Left forelimb (tissue), 1 donor: ENCODE data around the gene MCCC2.
"Not testable (repeated sequence)": the region's sequence is repeated elsewhere in the genome, so short reads cannot be mapped to it uniquely, and the experiment has no call there.

Experiments
- DNase-seq: peaks from one replicate; pipeline ENCODE4 v3.0.0-alpha.2; 2018; ENCODE audit warnings: low spot score

MCCC2 gene

GRCh38 chr5:71662381-71662780 is 75.2 kb downstream of the MCCC2 start:
- no peak for DNase-seq

- no peak for DNase-seq
These were observed 76.2 kb downstream of the MCCC2 start for GRCh38 chr5:71663191-71663969.

GRCh38 chr5:71664615-71665014 is 77.5 kb downstream of the MCCC2 start:
- not testable (repeated sequence) for DNase-seq

- DNase-seq: no peak
These were observed 79.2 kb downstream of the MCCC2 start for GRCh38 chr5:71666321-71666720.

GRCh38 chr5:71677977-71678376 is 90.8 kb downstream of the MCCC2 start:
- no peak for DNase-seq

GRCh38 chr5:71679714-71680113 is 92.6 kb downstream of the MCCC2 start:
- no peak for DNase-seq

- DNase-seq: no peak
These were observed 93.4 kb downstream of the MCCC2 start for GRCh38 chr5:71680510-71680909.

- no peak for DNase-seq
These were observed 94.2 kb downstream of the MCCC2 start for GRCh38 chr5:71681296-71681695.

- DNase-seq: no peak
These were observed 97.2 kb downstream of the MCCC2 start for GRCh38 chr5:71684309-71684708.

GRCh38 chr5:71693828-71694427 is 106.8 kb downstream of the MCCC2 start:
- DNase-seq: no peak

GRCh38 chr5:71695071-71695470 is 107.9 kb downstream of the MCCC2 start:
- DNase-seq: no peak

- DNase-seq: no peak
These were observed 108.5 kb downstream of the MCCC2 start for GRCh38 chr5:71695595-71695994.

- DNase-seq: no peak
These were observed 110.8 kb downstream of the MCCC2 start for GRCh38 chr5:71697967-71698366.

- DNase-seq: no peak
These were observed 112.1 kb downstream of the MCCC2 start for GRCh38 chr5:71699233-71699632.

- no peak for DNase-seq
These were observed 112.6 kb downstream of the MCCC2 start for GRCh38 chr5:71699751-71700150.

- no peak for DNase-seq
These were observed 113.7 kb downstream of the MCCC2 start for GRCh38 chr5:71700803-71701202.

GRCh38 chr5:71701407-71701806 is 114.3 kb downstream of the MCCC2 start:
- DNase-seq: no peak

GRCh38 chr5:71703941-71704340 is 116.8 kb downstream of the MCCC2 start:
- no peak for DNase-seq

- no peak for DNase-seq
These were observed 118.3 kb downstream of the MCCC2 start for GRCh38 chr5:71705421-71705820.

GRCh38 chr5:71706906-71707305 is 119.8 kb downstream of the MCCC2 start:
- DNase-seq: no peak
